ENCODE results near the gene LZTFL1. TPM values are rescaled to one million over a fixed set of nuclear protein-coding genes. Genes with fewer than 3 reads are reported as not detected.

Gene LZTFL1
- total and polyA plus RNA-seq, 2 donors (not counting 3 experiments of a cell fraction or from before 2014, with no cell fraction given), result 18.2 to 26.1 TPM

GRCh38 chr3:45819543-45819942 is 22.4 kb downstream of the LZTFL1 start:
- no peak overlapping the region for H3K4me2 ChIP-seq (ENCODE audit: insufficient read depth, low read length)

More at GRCh38 chr3:45819543-45819942, 22.4 kb downstream of the LZTFL1 start:
- no peaks in the 10 kb centered on the region for H4K20me1 ChIP-seq (replicated peaks; ENCODE audit: control insufficient read depth, extremely low read depth, insufficient read depth, low read length)
- H3K27ac ChIP-seq (ENCODE audit: insufficient read depth, low read depth, low read length), result no peak overlapping the region
- H3K27me3 ChIP-seq (ENCODE audit: control insufficient read depth in 2 of 2, insufficient read depth in 2 of 2, low read length in 2 of 2), result no peaks in the 10 kb centered on the region
- dilution Hi-C loops (cut with MboI; ENCODE audit: extremely low pct_ligation_motif_present, low sequenced_read_pairs), result no loop called here
- no peaks in the 10 kb centered on the region for H3K9me1 ChIP-seq (replicated peaks; ENCODE audit: control insufficient read depth, extremely low read depth, insufficient read depth, low read length)
- H3K4me3 ChIP-seq (replicated peaks in 1 of 3; ENCODE audit: insufficient read depth in 1 of 3, low read depth in 1 of 3, low read length in 3 of 3), result no peak overlapping the region
- BruUV-seq (replicated peaks), result no TSS peak
- ChIA-PET POLR2A (no interaction called here), CTCF (no interaction called here)
- H2AFZ ChIP-seq (ENCODE audit: low read depth, low read length), result no peak overlapping the region
- TF ChIP-seq MAX (IDR thresholded peaks at IDR 0.05; ENCODE audit: insufficient read depth, insufficient read length), result no peak
- no peak for TF ChIP-seq GATA2 (IDR thresholded peaks at IDR 0.05; ENCODE audit: insufficient read depth, insufficient read length, low read depth, low read length)
- no peak for TF ChIP-seq CTCF (IDR thresholded peaks at IDR 0.05; ENCODE audit: extremely low read depth in 1 of 2, insufficient read depth in 1 of 2, low read depth in 1 of 2, low read length in 2 of 2)
- no peak for TF ChIP-seq JUN (IDR thresholded peaks at IDR 0.05; ENCODE audit: borderline replicate concordance, insufficient read depth, insufficient read length, low read depth)
- TF ChIP-seq EZH2 (IDR thresholded peaks at IDR 0.05; ENCODE audit: borderline replicate concordance, low read depth, low read length, severe bottlenecking), result no peak
- TF ChIP-seq POLR2A (IDR thresholded peaks at IDR 0.05; ENCODE audit: low read depth, low read length), result no peak
- TF ChIP-seq POLR2AphosphoS5 (IDR thresholded peaks at IDR 0.05; ENCODE audit: insufficient read depth, low read depth, low read length), result no peak
- no peak for TF ChIP-seq MYC (IDR thresholded peaks at IDR 0.05; ENCODE audit: low read depth, low read length)
- TF ChIP-seq FOS (IDR thresholded peaks at IDR 0.05; ENCODE audit: borderline replicate concordance, insufficient read depth, low read length), result no peak
- DNase-seq (ENCODE audit: low read depth, low spot score) (no peak), FAIRE-seq (no peak)
- intact Hi-C loops (cut with micrococcal nuclease), result no loop called here
- H3K4me1 ChIP-seq (ENCODE audit: control insufficient read depth, extremely low read depth, insufficient read depth, low read length), result peaks cover 15% of the 10 kb centered on the region
- H3K9ac ChIP-seq (replicated peaks; ENCODE audit: extremely low read depth, insufficient read depth, low read length), result no peak overlapping the region
- no peaks in the 10 kb centered on the region for H3K36me3 ChIP-seq (ENCODE audit: control insufficient read depth in 2 of 2, extremely low read depth in 1 of 2, insufficient read depth in 2 of 2, low read length in 2 of 2)
- H3K79me2 ChIP-seq (ENCODE audit: control insufficient read depth, insufficient read depth, low read length), result no peaks in the 10 kb centered on the region
- H3K9me3 ChIP-seq (replicated peaks; ENCODE audit: control insufficient read depth, insufficient read depth, low read length), result no peaks in the 10 kb centered on the region
